ENCODE results near the gene CDC73. TPM values are rescaled to one million over a fixed set of nuclear protein-coding genes. Genes with fewer than 3 reads are reported as not detected.

Gene CDC73
- total RNA-seq, 1 donor from 2014 or later = 50.5 TPM

- TF ChIP-seq CTCF (conservative IDR thresholded peaks at IDR 0.05) = no peak
- DNase-seq (ENCODE audit: low read depth, low spot score) = no peak
- Mint-ChIP-seq H3K4me3 (no peak overlapping the region), H3K9me3 (no peaks in the 10 kb centered on the region), H3K4me1 (peaks cover 7% of the 10 kb centered on the region), H3K27me3 (ENCODE audit: low read depth) (no peaks in the 10 kb centered on the region), H3K27ac (ENCODE audit: unreplicated experiment) (no peak overlapping the region), H3K36me3 (ENCODE audit: low read depth) (peaks cover 12% of the 10 kb centered on the region)
These were observed 23.2 kb downstream of the CDC73 start for GRCh38 chr1:193144999-193145398.

DNA sequence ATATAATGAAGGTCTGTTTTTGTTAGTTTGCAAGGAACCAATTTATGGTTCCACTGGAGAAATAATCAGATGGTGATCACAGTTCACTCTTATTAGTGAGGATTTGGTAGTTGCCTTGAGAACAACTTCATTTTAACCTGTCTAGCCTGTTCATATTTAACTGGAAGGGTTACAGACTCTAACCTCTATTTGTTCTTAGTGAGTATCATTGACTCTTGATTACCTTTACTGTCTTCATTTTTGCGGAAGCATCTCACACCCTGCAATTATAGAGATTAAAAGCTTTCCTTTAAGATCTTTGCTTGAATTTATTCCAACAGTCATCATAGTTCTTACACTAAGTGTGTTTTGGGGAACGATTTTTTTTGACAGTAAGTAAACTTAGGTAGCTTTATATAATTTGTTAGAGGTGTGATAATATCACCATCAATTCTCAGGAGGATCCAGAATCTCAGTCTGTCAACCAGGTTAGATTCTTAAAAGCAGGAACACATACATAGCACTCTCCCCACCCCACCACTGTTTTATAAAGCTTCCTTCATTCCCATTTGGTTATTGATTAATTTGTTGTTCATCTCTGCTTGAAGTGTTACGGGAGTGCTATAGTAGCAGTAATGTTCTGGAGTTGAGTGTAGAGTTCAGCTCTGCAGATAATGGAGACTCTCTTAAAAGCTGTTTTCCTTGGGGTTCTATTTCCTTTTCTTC lies 34.4 kb downstream of the CDC73 start:
- no peak overlapping the region for H3K4me3 Mint-ChIP-seq
- H3K27me3 Mint-ChIP-seq (ENCODE audit: low read depth) = no peaks in the 10 kb centered on the region
- DNase-seq (ENCODE audit: low read depth, low spot score) = no peak
- H3K27ac Mint-ChIP-seq (ENCODE audit: unreplicated experiment) = no peak overlapping the region
- H3K9me3 Mint-ChIP-seq = no peaks in the 10 kb centered on the region
- H3K36me3 Mint-ChIP-seq (ENCODE audit: low read depth) = peaks cover 9% of the 10 kb centered on the region
- H3K4me1 Mint-ChIP-seq = no peaks in the 10 kb centered on the region
- TF ChIP-seq CTCF (conservative IDR thresholded peaks at IDR 0.05) = no peak

DNA sequence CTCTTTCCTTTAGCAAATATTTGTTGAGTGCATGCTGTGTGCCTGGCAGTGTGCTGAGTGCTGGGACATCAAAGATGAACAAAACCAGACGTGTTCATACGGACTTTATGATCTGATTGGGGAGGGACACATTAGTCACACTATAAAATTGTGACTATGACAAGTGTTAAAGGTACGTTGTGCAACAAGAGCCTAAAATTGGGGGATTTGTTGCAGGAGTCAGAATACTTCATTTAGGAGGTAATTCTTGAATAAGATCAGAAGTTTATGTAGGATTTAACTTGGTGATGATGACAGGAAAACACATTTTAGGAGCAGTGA lies 35.0 kb downstream of the CDC73 start:
- Mint-ChIP-seq H3K4me1 (no peaks in the 10 kb centered on the region), H3K9me3 (no peaks in the 10 kb centered on the region)
- no peak for DNase-seq (ENCODE audit: low read depth, low spot score)

GRCh38 chr1:193157360-193157759 lies 35.5 kb downstream of the CDC73 start:
- Mint-ChIP-seq H3K4me1 (no peaks in the 10 kb centered on the region), H3K27me3 (ENCODE audit: low read depth) (no peaks in the 10 kb centered on the region)

More for the DNA sequence above, 35.0 kb downstream of the CDC73 start:
- Mint-ChIP-seq H3K36me3 (ENCODE audit: low read depth) (peaks cover 9% of the 10 kb centered on the region), H3K27me3 (ENCODE audit: low read depth) (no peaks in the 10 kb centered on the region), H3K4me3 (no peak overlapping the region), H3K27ac (ENCODE audit: unreplicated experiment) (no peak overlapping the region)
- TF ChIP-seq CTCF (conservative IDR thresholded peaks at IDR 0.05) = no peak

GRCh38 chr1:193176113-193176512 lies 54.3 kb downstream of the CDC73 start:
- no peaks in the 10 kb centered on the region for H3K9me3 Mint-ChIP-seq
- no peak for TF ChIP-seq CTCF (conservative IDR thresholded peaks at IDR 0.05)
- no peak overlapping the region for H3K4me3 Mint-ChIP-seq
- no peaks in the 10 kb centered on the region for H3K27me3 Mint-ChIP-seq (ENCODE audit: low read depth)
- H3K4me1 Mint-ChIP-seq = peaks cover 15% of the 10 kb centered on the region
- H3K36me3 Mint-ChIP-seq (ENCODE audit: low read depth) = peaks cover 9% of the 10 kb centered on the region
- no peak for DNase-seq (ENCODE audit: low read depth, low spot score)
- H3K27ac Mint-ChIP-seq (ENCODE audit: unreplicated experiment) = no peak overlapping the region

More at GRCh38 chr1:193157360-193157759, 35.5 kb downstream of the CDC73 start:
- no peak for TF ChIP-seq CTCF (conservative IDR thresholded peaks at IDR 0.05)
- H3K36me3 Mint-ChIP-seq (ENCODE audit: low read depth) = peaks cover 6% of the 10 kb centered on the region
- no peaks in the 10 kb centered on the region for H3K9me3 Mint-ChIP-seq
- H3K4me3 Mint-ChIP-seq = no peak overlapping the region
- no peak overlapping the region for H3K27ac Mint-ChIP-seq (ENCODE audit: unreplicated experiment)
- DNase-seq (ENCODE audit: low read depth, low spot score) = no peak

Data from neural crest cell (in vitro differentiated cells).